Measurements from ENCODE around the gene PPP2R5A. TPM values are rescaled to one million over a fixed set of nuclear protein-coding genes. Genes with fewer than 3 reads are reported as not detected.

PPP2R5A gene
- total and polyA plus RNA-seq, 2 of the 13 experiments (the other 11 are each of a cell fraction or from before 2014, with no cell fraction given) = 22.0 to 31.4 TPM

DNA sequence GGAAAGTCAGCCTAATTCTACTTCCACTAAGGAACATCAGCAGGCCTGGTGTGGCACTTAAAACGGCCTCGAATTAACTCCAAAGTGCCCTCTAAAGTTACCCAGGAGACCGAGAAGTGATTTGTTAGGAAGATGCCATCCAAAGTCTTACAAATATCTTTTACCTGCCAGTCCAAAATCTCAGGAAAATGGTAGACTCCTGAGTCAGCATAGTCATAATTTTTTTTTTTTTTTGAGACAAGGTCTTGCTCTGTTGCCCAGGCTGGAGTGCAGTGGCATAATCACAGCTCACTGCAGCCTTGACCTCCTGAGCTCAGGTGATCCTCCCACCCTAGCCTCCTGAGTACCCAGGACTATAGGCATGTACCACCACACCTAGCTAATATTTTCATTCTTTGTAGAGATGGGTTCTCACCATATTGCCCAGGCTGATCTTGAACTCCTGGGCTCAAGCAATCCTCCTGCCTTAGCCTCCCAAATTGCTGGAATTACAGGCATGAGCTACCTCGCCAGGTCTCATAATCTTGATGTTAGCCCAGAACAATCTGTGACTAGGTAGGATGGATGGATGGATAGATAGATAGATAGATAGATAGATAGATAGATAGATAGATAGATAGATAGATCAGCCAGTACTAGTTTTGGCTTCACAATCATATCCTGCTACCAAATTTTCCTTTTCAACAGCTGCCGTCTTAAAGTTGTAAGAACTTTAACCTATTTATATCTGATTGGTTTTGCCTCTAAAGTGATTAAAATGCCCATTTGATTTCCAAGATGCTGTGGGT lies 25.3 kb upstream of the PPP2R5A start:
- no peak overlapping the region for H3K4me2 ChIP-seq (ENCODE audit: low read depth, low read length)
- 86% methylated on average over 5 of the region's 5 CpGs for WGBS (ENCODE audit: low lambda C conversion rate)
- ATAC-seq (no peak), DNase-seq (ENCODE audit: low spot score) (no peak), FAIRE-seq (no peak)
- peaks cover 73% of the 10 kb centered on the region for H3K4me1 ChIP-seq (ENCODE audit: insufficient read depth, low read length)
- no peaks in the 10 kb centered on the region for H3K9me3 ChIP-seq (ENCODE audit: low read length)
- no peaks in the 10 kb centered on the region for H3K36me3 ChIP-seq (replicated peaks in 1 of 2; ENCODE audit: control insufficient read depth in 1 of 2, insufficient read depth in 2 of 2, low read length in 2 of 2)
- no peak overlapping the region for H2AFZ ChIP-seq (ENCODE audit: low read length)
- TF ChIP-seq, protein P1, sequence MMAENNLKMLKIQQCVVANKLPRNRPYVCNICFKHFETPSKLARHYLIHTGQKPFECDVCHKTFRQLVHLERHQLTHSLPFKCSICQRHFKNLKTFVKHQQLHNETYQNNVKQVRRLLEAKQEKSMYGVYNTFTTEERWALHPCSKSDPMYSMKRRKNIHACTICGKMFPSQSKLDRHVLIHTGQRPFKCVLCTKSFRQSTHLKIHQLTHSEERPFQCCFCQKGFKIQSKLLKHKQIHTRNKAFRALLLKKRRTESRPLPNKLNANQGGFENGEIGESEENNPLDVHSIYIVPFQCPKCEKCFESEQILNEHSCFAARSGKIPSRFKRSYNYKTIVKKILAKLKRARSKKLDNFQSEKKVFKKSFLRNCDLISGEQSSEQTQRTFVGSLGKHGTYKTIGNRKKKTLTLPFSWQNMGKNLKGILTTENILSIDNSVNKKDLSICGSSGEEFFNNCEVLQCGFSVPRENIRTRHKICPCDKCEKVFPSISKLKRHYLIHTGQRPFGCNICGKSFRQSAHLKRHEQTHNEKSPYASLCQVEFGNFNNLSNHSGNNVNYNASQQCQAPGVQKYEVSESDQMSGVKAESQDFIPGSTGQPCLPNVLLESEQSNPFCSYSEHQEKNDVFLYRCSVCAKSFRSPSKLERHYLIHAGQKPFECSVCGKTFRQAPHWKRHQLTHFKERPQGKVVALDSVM (CRISPR knock-in tag; IDR thresholded peaks at IDR 0.05) = peak; percentile 60
- TF ChIP-seq FOXO1 (CRISPR knock-in tag; IDR thresholded peaks at IDR 0.05) (no peak), ZNF121 (CRISPR knock-in tag; IDR thresholded peaks at IDR 0.05) (peak; percentile 75)
- ChIA-PET CTCF (ENCODE audit: low intra/inter-chr PET ratio, low total read pairs) (no interaction called here), POLR2A (interaction anchor here (1.7 to 2.4 kb wide), 4 partner anchors 17 to 27 kb away, joined by 4 to 12 read pairs (median 8); no protein-coding TSS in a partner anchor)
- no peaks in the 10 kb centered on the region for H4K20me1 ChIP-seq (ENCODE audit: insufficient read depth, low read length)
- no peaks in the 10 kb centered on the region for H3K79me2 ChIP-seq (ENCODE audit: insufficient read depth, low read length)
- H3K27ac ChIP-seq (ENCODE audit: extremely low read length, insufficient read depth, low read length) = no peak overlapping the region
- H3K9ac ChIP-seq (ENCODE audit: insufficient read depth, low read depth, low read length) = no peak overlapping the region
- intact Hi-C loops (cut with micrococcal nuclease; ENCODE audit: unreplicated experiment) (no loop called here), in situ Hi-C loops (cut with HindIII; ENCODE audit: extremely low pct_ligation_motif_present, low pct_unique_long_range_greater_than_20kb) (no loop called here)
- no TSS peak for BruUV-seq (replicated peaks)
- no peak overlapping the region for H3K4me3 ChIP-seq (replicated peaks in 1 of 3; ENCODE audit: insufficient read depth in 1 of 3, low read depth in 2 of 3, low read length in 3 of 3)
- no peaks in the 10 kb centered on the region for H3K27me3 ChIP-seq (ENCODE audit: control insufficient read depth in 1 of 2, insufficient read depth in 2 of 2, low read length in 2 of 2)

Measured in HepG2 (cell line).